ENCODE measurements around the gene HNRNPR.
A peak's percentile ranks its signal among the peaks of the same experiment; 100 is the strongest.
"Not testable (repeated sequence)": the region's sequence is repeated elsewhere in the genome, so short reads cannot be mapped to it uniquely, and the experiment has no call there.

The HNRNPR gene

DNA sequence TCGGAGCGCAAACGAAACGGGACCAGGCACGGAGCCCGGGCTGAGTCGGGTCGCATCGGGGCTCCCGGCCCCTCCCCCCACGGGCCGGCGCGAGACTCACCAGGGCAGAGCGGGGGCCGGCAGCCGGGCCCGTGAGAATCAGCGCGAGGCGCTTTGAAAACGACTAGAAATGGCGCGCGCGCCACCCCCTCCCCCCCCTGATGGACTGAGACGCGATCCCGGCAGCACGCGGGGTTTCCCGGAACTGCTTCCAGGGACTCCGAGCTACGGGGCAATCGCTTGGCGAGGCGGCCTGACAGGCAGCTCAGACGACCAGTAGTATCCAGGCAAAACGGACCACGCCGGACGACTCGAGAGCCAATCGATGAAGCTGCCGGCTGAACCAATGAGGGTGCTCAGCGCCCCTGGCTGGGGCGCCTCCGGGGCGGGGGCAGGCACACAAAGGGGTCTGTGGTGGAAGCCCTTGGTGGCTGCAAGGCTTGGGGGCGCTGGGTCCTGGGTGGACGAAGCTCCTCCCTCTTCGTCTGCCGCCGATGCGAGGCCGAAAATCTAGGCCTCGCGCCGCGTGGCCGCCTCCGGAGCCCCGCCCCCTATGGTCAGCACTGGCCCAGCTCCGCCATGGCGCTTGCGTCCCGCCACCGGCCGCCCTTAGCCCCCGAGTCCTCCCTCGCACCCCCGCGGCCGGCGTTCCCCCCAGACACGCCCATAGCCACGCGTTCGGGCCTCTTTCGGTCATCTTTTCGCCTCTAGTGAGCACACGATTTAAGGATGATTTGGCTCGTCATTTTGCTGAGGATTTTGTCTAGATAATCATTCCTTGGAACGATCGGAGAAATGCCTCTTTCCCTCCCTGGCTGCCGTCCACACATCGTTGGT lies at the start of gene HNRNPR:
Gene HNRNPR, minus strand, starts transcription at position 174 of the 876 bp plus-strand sequence. CDS start 3,276 bp downstream, outside the sequence.
- DNase-seq (ENCODE audit: low read depth in 2 of 2): peak; percentile 97 to 99

DNA sequence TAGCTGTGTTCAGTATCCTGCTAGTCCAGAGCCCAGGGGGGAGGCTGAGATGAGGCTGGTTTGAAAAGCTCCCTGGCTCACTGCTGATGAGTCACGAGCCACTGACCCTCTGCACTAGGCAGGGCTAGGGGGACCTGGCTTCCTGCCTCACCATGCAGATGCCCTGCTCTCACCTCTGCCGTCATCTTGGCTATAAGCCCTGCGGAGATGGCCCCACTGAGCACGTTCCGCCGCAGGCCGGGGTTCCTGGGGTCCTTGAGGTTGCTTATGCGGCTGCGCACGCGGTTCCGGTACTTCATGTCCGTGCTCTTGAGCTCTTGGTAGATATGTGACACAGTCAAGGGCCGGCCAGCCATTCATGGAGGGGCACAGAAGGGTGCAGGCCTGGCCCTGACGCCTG lies 49.6 kb upstream of the HNRNPR start:
- no peak for DNase-seq (ENCODE audit: low read depth in 2 of 2)

DNA sequence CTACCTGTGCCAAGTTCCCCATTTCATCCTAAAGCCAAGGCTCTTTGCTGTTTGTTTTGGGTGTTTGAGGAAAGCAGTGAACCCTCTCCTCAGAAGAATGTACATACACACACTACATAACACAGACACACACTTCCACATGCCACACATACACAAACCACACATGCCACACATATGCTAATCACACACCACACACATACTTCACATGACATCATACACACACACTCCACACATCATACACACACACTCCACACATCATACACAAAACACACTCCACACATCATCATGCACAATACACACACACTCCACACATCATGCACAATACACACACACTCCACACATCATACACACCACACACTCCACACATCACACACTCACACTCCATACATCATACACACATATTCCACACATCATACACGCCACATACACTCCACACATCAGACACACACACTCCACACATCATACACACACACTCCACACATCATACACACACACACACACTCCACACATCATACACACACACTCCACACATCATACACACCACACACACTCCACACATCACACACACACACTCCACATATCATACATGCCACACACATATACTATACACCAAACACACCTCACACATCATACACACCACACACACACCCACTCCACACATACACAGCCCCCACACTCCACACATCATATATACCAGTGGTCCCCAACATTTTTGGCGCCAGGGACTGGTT lies 48.2 kb upstream of the HNRNPR start:
- DNase-seq (ENCODE audit: low read depth in 2 of 2): no peak

DNA sequence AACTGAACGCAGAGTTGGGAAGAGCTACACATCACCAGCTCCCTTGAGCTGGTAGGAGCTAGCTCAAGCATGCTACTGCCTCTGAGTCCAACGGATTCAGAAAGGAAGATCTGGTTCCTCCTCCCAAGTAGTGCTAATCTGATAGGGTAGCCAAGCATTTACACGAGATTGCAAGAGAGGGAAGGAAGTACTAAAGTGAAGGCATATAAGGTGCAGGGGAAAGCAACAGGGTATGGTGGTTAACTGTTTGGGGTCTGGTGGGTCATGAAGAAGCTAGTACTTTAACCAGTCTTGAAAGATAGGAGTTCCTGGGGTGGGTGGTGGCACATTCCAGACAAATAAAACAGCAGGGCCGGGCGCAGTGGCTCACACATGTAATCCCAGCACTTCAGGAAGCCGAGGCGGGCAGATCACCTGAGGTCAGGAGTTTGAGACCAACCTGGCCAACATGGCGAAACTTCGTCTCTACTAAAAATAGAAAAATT lies 45.8 kb upstream of the HNRNPR start:
- no peak for DNase-seq (ENCODE audit: low read depth in 2 of 2)

DNA sequence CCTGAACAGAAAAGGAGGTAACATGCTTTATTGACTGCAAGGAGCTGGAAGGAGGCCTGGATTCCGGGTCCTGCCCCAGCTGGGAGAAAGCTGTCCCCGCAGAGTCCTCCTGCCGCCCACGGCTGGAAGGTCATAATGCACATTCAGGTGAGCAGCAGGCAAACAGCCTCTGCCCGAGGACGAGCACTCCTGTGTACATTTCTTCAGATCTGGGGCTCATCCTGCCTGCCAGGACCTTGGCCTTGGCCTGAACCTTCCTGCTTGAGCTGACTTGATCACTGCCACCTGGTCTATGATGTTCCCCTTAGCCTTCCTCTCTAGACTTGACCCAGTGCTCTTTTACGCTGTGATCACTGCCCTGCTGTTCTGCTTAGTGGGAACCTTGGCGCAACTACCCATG lies 43.4 kb upstream of the HNRNPR start:
- no peak for DNase-seq (ENCODE audit: low read depth in 2 of 2)

DNA sequence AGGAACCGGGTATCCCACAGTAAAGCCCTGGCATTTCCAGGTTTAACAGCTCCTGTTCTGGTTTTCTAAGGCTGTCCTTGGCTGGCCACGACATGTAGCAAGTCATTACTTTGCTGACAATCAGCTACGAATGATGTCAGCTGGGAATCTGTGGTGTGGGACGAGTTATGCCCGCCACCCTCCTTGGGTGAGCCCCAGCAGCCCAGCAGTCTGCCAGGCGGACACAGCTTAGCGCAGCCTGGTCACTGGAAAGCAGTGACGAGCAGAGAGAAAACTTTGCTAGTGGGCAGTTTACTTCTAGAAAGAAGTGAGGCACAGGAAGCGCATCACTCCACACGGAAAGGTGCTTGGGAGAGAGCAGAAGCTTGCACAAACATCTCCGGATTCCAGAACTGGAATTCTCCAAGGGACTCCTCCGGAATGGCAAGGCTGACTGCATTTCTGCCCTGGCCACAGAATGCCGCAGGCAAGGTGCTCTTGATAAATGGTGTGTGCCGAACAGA lies 41.1 kb upstream of the HNRNPR start:
- DNase-seq (ENCODE audit: low read depth in 2 of 2): no peak

DNA sequence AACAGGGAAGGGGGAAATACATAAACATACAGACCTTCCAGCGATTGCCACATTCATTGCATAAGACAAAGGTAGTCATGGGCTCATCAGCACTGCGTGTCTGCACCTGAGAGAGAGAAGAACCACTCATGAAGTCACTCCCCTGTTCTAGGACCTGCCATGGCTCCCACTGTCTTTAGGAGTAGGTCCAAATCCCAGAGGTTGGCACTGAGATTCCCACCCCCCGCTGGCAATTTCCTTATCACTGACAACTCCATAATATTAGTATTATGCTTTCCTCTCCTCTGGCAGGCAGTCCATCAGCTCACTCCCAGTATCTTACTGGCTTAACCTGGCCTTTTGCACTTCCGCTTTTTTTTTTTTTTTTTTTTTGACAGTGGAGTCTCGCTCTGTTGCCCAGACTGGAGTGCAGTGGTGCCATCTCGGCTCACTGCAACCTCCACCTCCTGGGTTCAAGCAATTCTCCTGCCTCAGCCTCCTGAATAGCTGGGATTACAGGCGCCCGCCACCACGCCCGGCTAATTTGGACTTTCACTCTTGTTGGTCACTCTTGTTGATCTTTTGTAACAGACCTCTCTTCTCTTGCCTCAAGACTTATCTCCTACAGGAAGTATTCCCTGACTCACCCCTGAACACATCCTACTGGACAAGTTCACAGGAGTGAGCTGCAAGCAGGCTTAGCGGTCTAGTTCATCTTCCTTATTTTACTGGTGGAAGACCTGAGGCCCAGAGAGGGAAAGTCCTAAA lies 40.4 kb upstream of the HNRNPR start:
- no peak for DNase-seq (ENCODE audit: low read depth in 2 of 2)

DNA sequence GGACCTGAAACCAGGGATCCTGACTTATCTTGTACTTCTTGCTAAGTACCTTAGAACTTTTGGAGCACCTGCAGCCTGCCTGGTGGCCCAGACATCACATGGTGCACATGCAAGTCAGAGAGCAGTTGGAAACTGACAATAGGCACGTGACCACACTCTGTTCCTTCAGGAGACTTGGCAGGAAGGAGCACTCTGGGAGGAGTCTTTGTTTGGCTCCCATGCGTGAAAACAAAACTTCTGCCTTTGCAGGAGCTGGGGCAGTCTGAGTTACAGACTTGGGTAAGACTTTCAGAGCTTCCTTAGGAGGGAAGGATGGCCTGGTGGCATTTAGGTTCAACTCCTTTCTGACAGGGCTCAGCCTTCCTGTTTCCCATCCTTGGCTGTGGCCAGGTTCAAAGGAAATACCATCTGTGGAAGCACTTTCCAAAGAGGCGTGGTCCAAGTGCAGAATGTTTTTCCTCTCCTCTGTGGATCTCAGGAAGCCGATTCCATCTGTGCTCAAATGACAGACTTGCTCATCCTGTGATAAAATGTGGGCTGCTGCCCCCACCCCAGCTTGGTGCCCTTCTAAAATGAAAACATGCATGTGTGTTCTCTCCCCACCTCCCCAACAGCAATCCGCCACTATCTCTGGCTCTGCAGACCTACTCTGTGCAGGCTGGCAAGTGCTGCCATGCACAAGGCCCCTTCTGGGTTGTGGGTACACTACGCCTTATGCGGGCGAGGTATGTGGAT lies 39.7 kb upstream of the HNRNPR start:
- DNase-seq (ENCODE audit: low read depth in 2 of 2): no peak

DNA sequence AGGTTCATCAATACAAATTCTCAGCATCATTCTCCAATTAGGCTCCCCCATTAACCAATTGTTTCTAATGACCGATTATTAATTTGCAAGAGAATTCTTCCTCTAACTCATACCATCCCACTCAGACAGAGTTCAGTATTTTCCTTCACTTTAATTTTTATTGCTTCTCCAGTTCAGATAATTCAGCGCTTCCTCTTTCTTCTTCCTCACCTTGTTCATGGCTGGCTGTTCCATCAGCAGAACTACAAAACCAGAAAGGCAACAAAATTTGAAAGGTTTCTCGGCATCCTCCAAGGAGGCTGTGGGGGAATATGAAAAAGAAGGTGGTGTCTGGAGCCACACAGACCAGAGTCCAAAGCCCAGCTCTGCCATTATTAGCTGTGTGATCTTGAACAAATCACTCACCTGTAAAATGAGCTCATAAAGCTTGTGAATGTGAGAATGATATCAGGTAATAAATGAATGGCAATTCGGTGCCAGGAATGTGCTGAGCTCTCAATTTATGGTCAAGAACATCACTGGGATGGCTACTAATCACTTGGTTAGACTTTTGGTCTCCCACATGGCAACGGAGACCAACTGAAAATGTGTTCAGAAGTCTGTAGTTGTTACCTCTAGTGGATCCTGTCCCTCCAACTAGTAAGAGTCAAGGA lies 37.3 kb upstream of the HNRNPR start:
- DNase-seq (ENCODE audit: low read depth in 2 of 2): no peak

DNA sequence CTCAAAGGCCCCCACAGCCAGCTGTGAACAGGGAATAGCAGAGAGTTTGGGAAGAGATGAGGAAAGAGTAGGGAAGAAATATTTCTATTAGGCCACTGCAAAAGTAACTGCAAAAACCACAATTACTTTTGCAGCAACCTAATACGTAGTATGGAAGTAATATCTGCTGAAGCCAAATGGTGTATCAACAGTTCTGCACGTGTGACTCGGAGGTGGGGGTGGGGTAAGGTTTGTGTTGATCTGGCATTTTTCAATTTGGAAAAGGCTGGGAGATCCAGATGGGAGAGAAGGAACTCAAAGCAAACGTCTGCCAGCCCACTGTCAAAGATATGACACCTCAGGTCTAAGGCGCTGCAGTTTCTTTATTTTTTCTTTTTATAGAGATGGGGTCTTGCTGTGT lies 36.6 kb upstream of the HNRNPR start:
- no peak for DNase-seq (ENCODE audit: low read depth in 2 of 2)

DNA sequence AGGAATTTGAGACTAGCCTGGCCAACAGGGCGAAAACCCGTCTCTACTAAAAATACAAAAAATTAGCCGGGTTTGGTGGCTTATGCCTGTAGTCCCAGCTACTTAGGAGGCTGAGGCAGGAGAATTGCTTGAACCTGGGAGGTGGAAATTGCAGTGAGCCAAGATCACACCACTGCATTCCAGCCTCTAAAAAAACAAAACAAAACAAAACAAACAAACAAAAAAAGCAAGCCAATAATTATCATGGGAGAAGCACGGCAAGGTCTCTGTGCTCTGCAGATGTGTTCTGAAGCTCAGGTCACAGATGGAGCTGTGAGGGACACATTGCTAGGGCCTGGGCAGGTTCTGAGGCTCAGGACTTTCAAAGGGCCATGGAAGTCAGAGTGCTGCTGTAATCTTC lies 36.2 kb upstream of the HNRNPR start:
- DNase-seq (ENCODE audit: low read depth in 2 of 2): not testable (repeated sequence)

DNA sequence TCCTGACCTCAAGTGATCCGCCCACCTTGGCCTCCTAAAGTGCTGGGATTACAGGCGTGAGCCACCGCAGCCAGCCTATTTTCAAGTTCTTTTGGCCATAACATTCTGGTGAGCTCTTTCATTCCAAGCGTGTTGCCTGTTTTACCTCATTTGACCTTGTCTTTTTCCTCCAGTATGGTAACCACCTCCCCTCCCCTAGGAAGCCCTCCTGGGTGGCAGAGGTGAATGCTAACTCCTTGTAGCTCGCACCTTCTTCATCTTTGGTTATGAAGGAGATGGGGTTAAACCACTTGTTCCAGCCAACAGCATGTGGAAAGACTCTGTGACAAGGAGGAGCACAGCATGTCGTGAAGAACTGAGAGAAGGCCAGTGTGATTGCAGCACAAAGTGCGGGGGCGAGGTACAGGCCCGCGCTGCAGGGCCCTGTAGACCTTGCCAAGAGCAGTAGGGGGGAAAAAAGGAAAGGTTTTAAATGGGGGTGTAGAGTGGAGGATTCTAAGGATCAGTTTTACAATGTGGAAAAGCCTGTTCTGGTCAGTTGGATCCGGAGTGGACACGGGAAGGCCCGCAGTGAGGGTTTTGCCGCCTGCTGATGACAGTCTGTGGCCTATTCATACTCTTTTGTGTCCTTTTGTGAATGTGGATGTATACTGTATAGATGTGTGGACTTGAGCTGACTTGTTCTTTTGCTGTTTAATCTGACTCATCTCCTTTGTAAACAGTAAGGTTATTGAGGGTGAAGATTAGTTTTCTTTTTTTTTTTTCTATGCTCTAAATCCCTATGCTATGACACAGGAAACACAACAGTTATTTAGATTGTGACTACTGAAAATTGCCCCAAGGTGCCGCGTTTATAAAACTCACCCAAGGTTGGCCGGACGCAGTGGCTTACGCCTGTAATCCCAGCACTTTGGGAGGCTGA lies 33.1 kb upstream of the HNRNPR start:
- no peak for DNase-seq (ENCODE audit: low read depth in 2 of 2)

DNA sequence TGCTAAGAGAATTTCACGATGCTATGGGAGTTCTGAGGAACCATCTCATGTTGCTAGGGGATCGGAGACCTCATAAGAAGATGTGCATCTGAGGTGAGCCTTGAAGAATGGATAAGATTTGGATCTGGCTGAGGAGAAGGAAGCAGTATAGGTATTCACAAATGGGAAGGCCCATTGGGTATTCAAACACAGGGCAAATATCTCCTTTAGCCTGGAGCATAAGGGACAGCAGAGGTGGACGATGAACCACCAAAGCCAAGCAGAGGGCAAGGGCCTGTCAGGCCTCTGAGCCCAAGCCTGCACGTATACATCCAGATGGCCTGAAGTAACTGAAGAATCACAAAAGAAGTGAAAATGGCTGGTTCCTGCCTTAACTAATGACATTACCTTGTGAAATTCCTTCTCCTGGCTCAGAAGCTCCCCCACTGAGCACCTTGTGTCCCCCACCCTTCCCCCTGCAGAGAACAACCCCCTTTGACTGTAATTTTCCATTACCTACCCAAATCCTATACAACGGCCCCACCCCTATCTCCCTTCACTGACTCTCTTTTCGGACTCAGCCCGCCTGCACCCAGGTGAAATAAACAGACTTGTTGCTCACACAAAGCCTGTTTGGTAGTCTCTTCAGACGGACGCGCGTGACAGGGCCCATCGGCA lies 30.1 kb upstream of the HNRNPR start:
- DNase-seq (ENCODE audit: low read depth in 2 of 2): not testable (repeated sequence)

DNA sequence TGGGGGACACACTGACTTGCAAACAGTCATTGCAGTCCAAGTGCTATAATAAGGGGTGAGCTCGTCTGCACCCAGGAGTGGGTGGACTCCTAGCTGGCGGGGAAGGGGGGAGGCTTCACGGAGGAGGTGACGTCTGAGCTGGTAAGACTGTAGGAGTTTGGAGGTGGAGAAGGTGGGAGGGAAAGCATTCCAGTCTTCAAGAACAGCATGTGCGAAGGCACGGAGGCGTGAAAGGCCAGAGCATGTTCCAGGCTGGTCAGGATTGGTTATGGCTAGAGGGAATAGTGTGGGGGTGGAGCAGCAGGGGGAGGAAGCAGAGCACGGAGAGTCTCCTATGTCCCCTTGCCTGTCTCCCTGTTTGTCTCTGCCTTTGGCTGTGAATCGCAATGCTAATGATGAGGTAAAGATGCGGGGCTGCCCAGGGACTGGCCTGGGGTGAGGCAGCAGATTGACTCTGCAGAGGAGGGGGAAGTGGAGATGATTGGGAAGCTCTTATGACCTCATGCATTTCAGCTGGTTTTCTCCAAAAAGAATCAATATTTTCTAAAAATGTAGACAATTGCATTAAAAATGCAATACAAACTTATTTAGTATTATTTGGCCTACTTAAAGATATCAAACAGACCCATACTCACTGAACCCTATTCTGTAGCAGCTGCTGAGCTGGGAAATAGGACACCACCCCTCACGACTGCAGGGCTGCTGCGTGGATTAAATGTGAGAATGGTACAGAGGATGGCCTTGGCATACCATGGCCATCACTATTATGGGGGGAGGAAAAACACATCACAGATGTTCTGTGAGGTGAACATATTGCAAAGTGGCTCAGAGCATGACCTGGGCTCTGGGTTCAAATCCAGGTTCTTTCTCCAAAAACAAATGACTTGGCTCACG lies 28.1 kb upstream of the HNRNPR start:
- no peak for DNase-seq (ENCODE audit: low read depth in 2 of 2)

DNA sequence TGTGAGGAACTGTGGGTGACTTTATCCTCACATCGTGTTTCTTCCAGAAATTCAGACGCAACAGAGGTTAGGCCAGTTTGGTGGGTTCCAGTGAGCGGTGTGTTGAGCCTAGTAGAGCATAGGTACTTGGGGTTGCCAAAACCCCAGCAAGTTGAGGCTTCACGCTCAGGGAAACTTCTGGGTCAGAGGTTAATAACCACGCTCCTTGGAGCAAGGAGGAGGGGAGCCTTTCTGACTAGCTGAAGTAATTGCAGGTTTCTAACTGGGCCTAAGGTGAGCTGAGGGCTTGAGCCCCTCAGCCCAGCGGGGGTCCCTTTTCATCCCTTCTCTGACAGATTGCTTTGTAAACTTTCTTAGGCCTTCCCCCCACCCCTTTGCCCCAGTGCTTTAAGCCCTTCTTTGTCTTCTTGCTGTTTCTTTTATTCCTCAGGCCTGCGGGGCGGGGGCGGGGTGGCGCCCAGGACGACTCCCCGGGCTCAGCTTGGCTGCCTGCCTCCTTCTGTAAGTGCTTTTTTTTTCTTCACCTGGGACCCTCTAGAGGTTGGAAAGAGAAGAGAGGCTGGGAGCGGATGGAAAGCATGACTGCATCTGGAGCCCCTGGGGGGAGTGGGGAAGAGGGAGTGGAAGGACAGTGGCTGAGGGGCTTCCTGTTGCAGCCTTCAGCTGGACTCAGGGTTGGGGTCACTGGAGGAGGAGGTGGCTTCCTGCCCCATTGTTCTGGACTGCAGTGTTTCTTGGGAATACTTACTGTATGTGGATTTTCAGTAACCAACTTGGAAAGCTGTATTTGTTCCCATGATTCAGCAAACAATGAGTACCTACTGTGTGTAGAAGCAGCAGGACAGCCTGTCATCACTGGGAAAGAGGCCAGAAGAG lies 26.9 kb upstream of the HNRNPR start:
- no peak for DNase-seq (ENCODE audit: low read depth in 2 of 2)

DNA sequence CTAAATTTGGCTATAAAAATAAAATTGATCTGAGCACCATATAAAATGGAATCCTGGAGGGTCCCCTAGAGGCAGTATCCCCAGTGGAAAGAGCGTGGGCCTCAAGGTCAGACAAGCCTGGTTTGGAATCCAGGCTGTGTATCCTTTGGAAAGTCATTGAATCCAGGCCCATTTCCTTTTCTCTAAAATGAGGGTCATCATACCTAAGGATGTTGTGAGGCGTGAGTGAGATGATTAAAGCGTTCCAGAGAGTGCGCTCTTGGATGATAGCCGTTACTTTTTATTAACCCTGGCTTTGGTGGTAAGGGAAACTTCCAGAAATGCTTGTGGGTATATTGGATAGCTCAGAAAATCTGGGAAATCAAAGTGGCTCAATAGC lies 26.2 kb upstream of the HNRNPR start:
- DNase-seq (ENCODE audit: low read depth in 2 of 2): no peak

DNA sequence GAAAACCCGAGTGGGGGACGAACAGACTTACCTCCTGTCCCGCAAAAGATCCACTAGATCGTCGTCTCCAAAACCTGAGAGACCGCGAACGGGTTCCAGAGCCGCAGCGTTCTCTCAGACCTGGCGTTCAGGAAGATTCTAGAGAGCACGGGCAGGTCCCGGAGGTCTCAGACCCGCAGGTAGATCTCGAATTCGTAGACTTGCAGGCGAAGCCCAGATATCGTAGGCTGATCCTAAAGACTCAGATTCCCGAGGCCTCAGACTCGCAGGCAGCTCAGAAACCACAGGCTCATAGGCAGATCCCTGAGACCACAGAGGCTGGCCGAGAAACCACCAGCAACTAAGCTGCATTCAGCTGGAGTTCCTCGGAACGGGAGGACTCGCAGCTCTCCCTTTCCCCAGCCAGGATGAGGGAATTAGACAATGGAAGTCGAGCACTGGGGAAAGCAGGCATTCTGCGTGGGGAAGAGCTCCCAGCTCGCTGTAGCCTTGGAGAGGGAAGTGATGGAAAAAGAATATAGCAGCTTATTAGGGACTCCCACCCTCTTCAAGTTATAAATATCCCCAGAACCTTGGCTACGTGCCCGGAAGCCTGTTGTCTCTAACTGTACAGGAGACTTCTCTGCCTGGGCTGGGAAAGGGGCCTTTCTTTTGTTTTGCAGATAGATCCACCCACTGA lies 25.4 kb upstream of the HNRNPR start, which contains the start of gene ZNF436:
Gene ZNF436, minus strand, starts transcription at position 502 of the 679 bp plus-strand sequence. CDS start 1,831 bp downstream, outside the sequence.
- no peak for DNase-seq (ENCODE audit: low read depth in 2 of 2)

All from stimulated activated CD8-positive, alpha-beta memory T cell treated with anti-CD3 and anti-CD28 coated beads, Interleukin-7, amount 100 ng/mL, for 4 hours (primary cell).